Activated naive CD8-positive, alpha-beta T cell (primary cell): Measurements from ENCODE around the gene BCO1.

ENCODE experiments used
- H3K27ac Mint-ChIP-seq: one replicate; pipeline ENCODE4 v1.8.0; 2021; ENCODE audit warnings: mixed read lengths
- H3K27me3 Mint-ChIP-seq: one replicate; pipeline ENCODE4 v1.8.0; 2021; ENCODE audit warnings: mixed read lengths
- H3K36me3 Mint-ChIP-seq: one replicate; pipeline ENCODE4 v1.8.0; 2021; ENCODE audit warnings: mixed read lengths
- H3K4me1 Mint-ChIP-seq: one replicate; pipeline ENCODE4 v1.8.0; 2021; ENCODE audit warnings: low read depth, mixed read lengths
- H3K4me3 Mint-ChIP-seq: one replicate; pipeline ENCODE4 v1.8.0; 2021; ENCODE audit warnings: mild to moderate bottlenecking, mixed read lengths
- H3K9me3 Mint-ChIP-seq: one replicate; pipeline ENCODE4 v1.8.0; 2021; ENCODE audit warnings: low read depth, mixed read lengths

The BCO1 gene

DNA sequence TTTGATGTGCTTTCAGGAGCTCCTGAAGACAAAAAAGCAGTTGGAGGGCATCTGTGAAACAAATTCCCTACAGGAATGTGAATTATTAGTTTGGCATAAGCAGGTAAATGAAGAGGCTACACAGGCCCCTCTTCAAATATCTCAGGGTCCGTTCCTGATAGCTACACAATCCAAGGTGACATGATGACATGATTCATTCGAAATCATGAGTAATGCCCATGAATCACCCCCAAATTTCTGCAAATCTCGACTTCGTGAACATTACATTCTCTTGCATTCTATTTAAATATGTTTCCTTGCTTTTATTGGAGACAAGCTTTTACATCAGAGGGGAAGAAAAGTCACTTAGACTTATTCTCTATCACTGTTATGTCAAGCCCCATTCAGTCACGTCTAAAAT is 98.6 kb downstream of the BCO1 start:
- Mint-ChIP-seq H3K4me1 (peaks cover 3% of the 10 kb centered on the region), H3K9me3 (no peaks in the 10 kb centered on the region), H3K27me3 (no peaks in the 10 kb centered on the region), H3K27ac (no peak overlapping the region), H3K4me3 (no peak overlapping the region), H3K36me3 (peaks cover 12% of the 10 kb centered on the region)
